H1 (cell line): ENCODE data around the gene EPHB3. TPM values are rescaled to one million over a fixed set of nuclear protein-coding genes. Genes with fewer than 3 reads are reported as not detected.

Experiments
- CTCF ChIA-PET: fragments of 300-600 bp; sonication (Branson Sonifier 250); formaldehyde crosslinking; loops from one replicate; lab custom pipeline; 2021; ENCODE audit not compliant: partially characterized antibody; lab: Charles Lee
- POLR2A ChIA-PET: fragments of 300-600 bp; sonication (Branson Sonifier 250); formaldehyde crosslinking; loops from one replicate; lab custom pipeline; 2021; ENCODE audit warnings: inconsistent platforms; ENCODE audit not compliant: partially characterized antibody; lab: Charles Lee
- DNase-seq, 2 experiments: peaks; one replicate each; pipeline versions ENCODE4 v3.0.0 to v3.0.0-alpha.2; 2010 to 2022; ENCODE audit warnings: low spot score in 2 of 2, low read depth in 1 of 2, mixed read lengths in 1 of 2
- FAIRE-seq: peaks from 2 replicates; lab custom pipeline; 2011; peaks lifted over from hg19 to GRCh38; lab: Jason Lieb, UNC
- H2AFZ ChIP-seq: 2 replicates; pipeline ENCODE4 v1.8.1; 2012; ENCODE audit warnings: low read length, inconsistent platforms
- H2AK5ac ChIP-seq: 2 replicates; pipeline ENCODE4 v1.6.1; 2013; ENCODE audit warnings: low read depth, low read length
- H2BK120ac ChIP-seq: replicated peaks from 2 replicates; pipeline ENCODE3; 2013; ENCODE audit warnings: low read depth, low read length, inconsistent platforms
- H2BK12ac ChIP-seq: 2 replicates; pipeline ENCODE4 v1.6.1; 2013; ENCODE audit warnings: low read depth, low read length
- H2BK15ac ChIP-seq: 2 replicates; pipeline ENCODE4 v1.6.1; 2013; ENCODE audit warnings: low read length
- H2BK20ac ChIP-seq: 2 replicates; pipeline ENCODE4 v1.6.1; 2013; ENCODE audit warnings: low read length
- H2BK5ac ChIP-seq: 2 replicates; pipeline ENCODE4 v1.6.1; 2013; ENCODE audit warnings: low read depth, low read length
- H3K14ac ChIP-seq: 2 replicates; pipeline ENCODE4 v1.6.1; 2013; ENCODE audit warnings: inconsistent platforms; ENCODE audit not compliant: insufficient read length
- H3K18ac ChIP-seq: 2 replicates; pipeline ENCODE4 v1.6.1; 2013; ENCODE audit warnings: low read length; ENCODE audit errors: extremely low read depth
- H3K23ac ChIP-seq: 2 replicates; pipeline ENCODE4 v1.6.1; 2013; ENCODE audit warnings: inconsistent platforms; ENCODE audit not compliant: insufficient read length
- H3K23me2 ChIP-seq: 2 replicates; pipeline ENCODE4 v1.6.1; 2013; ENCODE audit warnings: low read depth, low read length
- H3K27ac ChIP-seq: 2 replicates; pipeline ENCODE4 v1.6.1; 2011; ENCODE audit warnings: low read depth, low read length, inconsistent platforms
- H3K27me3 ChIP-seq, 4 experiments: replicated peaks in 1 of 4; 1 replicate in 1 of 4; 2 replicates in 3 of 4; pipeline versions ENCODE4 v1.6.1 to v1.8.1; 2011 to 2013; ENCODE audit warnings: low read length in 3 of 4, mild to moderate bottlenecking in 3 of 4, inconsistent platforms in 2 of 4, mixed read lengths in 2 of 4, moderate library complexity in 1 of 4; ENCODE audit not compliant: control insufficient read depth in 3 of 4, insufficient read depth in 3 of 4; ENCODE audit errors: extremely low read depth in 1 of 4
- H3K36me3 ChIP-seq, 4 experiments: 2 replicates each; pipeline versions ENCODE4 v1.6.1 to v1.8.1; 2011 to 2013; ENCODE audit warnings: mild to moderate bottlenecking in 4 of 4, low read length in 3 of 4, moderate library complexity in 2 of 4, control low read depth in 1 of 4, inconsistent platforms in 1 of 4; ENCODE audit not compliant: insufficient read depth in 4 of 4, control insufficient read depth in 2 of 4
- H3K4ac ChIP-seq: replicated peaks from 2 replicates; pipeline ENCODE3; 2013; ENCODE audit warnings: low read length, low read depth, mixed read lengths, inconsistent platforms; ENCODE audit not compliant: insufficient read length
- H3K4me1 ChIP-seq, 4 experiments: replicated peaks in 1 of 4; 1 replicate in 1 of 4; 2 replicates in 3 of 4; pipeline versions ENCODE4 v1.6.1 to v1.8.1; 2011 to 2013; ENCODE audit warnings: low read length in 3 of 4, inconsistent platforms in 2 of 4, mixed read lengths in 1 of 4; ENCODE audit not compliant: insufficient read depth in 4 of 4, control insufficient read depth in 3 of 4
- H3K4me2 ChIP-seq, 2 experiments: 2 replicates each; pipeline versions ENCODE4 v1.6.1 to v1.8.1; 2011 to 2013; ENCODE audit warnings: low read depth in 2 of 2, low read length in 2 of 2, control low read depth in 1 of 2, inconsistent platforms in 1 of 2, mild to moderate bottlenecking in 1 of 2; ENCODE audit not compliant: insufficient read depth in 1 of 2
- H3K4me3 ChIP-seq, 4 experiments: fragments of 200-600, 300-600 bp in 1 of 4; sonication (generic), shearing (Covaris generic), sonication (Bioruptor Twin) in 1 of 4; 2 replicates each; pipeline versions ENCODE4 v1.5.1 to v1.8.1; 2011 to 2016; ENCODE audit warnings: low read length in 4 of 4, low read depth in 3 of 4, control low read depth in 2 of 4, inconsistent platforms in 2 of 4, mild to moderate bottlenecking in 2 of 4, mixed read lengths in 1 of 4, moderate library complexity in 1 of 4; ENCODE audit not compliant: insufficient read depth in 2 of 4; ENCODE audit errors: extremely low read depth in 1 of 4
- H3K56ac ChIP-seq: replicated peaks from 2 replicates; pipeline ENCODE3; 2013; ENCODE audit warnings: low read depth, mild to moderate bottlenecking, mixed read lengths, low read length, inconsistent platforms; ENCODE audit not compliant: insufficient read length
- H3K79me1 ChIP-seq: 2 replicates; pipeline ENCODE4 v1.6.1; 2013; ENCODE audit warnings: low read depth, low read length, control low read depth
- H3K79me2 ChIP-seq, 2 experiments: 2 replicates each; pipeline versions ENCODE4 v1.6.1 to v1.8.1; 2012 to 2013; ENCODE audit warnings: low read length in 2 of 2, mild to moderate bottlenecking in 2 of 2, inconsistent platforms in 1 of 2; ENCODE audit not compliant: insufficient read depth in 2 of 2, control insufficient read depth in 1 of 2
- H3K9ac ChIP-seq, 4 experiments: replicated peaks in 1 of 4; 1 replicate in 1 of 4; 2 replicates in 3 of 4; pipeline versions ENCODE4 v1.6.1 to v1.8.1; 2011 to 2013; ENCODE audit warnings: low read depth in 3 of 4, low read length in 3 of 4, control low read depth in 2 of 4, mild to moderate bottlenecking in 2 of 4, moderate library complexity in 2 of 4, inconsistent platforms in 1 of 4; ENCODE audit errors: extremely low read depth in 1 of 4
- H3K9me3 ChIP-seq, 2 experiments: 2 replicates each; pipeline versions ENCODE4 v1.6.1 to v1.8.1; 2012 to 2013; ENCODE audit warnings: mild to moderate bottlenecking in 2 of 2, moderate library complexity in 2 of 2, control low read depth in 1 of 2, inconsistent platforms in 1 of 2, low read depth in 1 of 2, low read length in 1 of 2, mixed read lengths in 1 of 2; ENCODE audit not compliant: insufficient read depth in 2 of 2
- H4K20me1 ChIP-seq, 2 experiments: replicated peaks in 1 of 2; 2 replicates each; pipeline versions ENCODE3 to v1.8.1; 2011 to 2013; ENCODE audit warnings: inconsistent platforms in 2 of 2, low read length in 2 of 2, mild to moderate bottlenecking in 1 of 2; ENCODE audit not compliant: insufficient read depth in 2 of 2, control insufficient read depth in 1 of 2
- H4K5ac ChIP-seq: 2 replicates; pipeline ENCODE4 v1.6.1; 2013; ENCODE audit warnings: low read length, low read depth, mixed read lengths, inconsistent platforms; ENCODE audit not compliant: insufficient read length
- H4K8ac ChIP-seq: 2 replicates; pipeline ENCODE4 v1.8.0; 2013; ENCODE audit warnings: mild to moderate bottlenecking, moderate library complexity, low read length, inconsistent platforms; ENCODE audit not compliant: insufficient read depth; ENCODE audit errors: extremely low read depth
- H4K91ac ChIP-seq: replicated peaks from 2 replicates; pipeline ENCODE3; 2013; ENCODE audit warnings: low read length, mixed read lengths, inconsistent platforms; ENCODE audit not compliant: insufficient read length
- CTBP2 ChIP-seq: IDR thresholded peaks from 2 replicates; pipeline ENCODE4 v1.7.0; 2011; ENCODE audit warnings: borderline replicate concordance, mild to moderate bottlenecking, moderate library complexity, mixed read lengths, low read length; ENCODE audit not compliant: insufficient read depth, insufficient read length
- CTCF ChIP-seq, 3 experiments: IDR thresholded peaks; 1 replicate in 2 of 3; 2 replicates in 1 of 3; pipeline versions ENCODE4 v1.5.1 to v1.6.1; 2011; ENCODE audit warnings: low read length in 3 of 3, mild to moderate bottlenecking in 3 of 3, inconsistent platforms in 2 of 3, low read depth in 1 of 3, moderate library complexity in 1 of 3; ENCODE audit not compliant: insufficient read depth in 1 of 3; ENCODE audit errors: control extremely low read depth in 1 of 3
- HDAC2 ChIP-seq, 2 experiments: fragments of 300-600 bp in 1 of 2; sonication (generic) in 1 of 2; IDR thresholded peaks; 2 replicates each; pipeline ENCODE4 v1.6.1; 2011 to 2012; ENCODE audit warnings: low read depth in 2 of 2, low read length in 2 of 2, mild to moderate bottlenecking in 2 of 2, moderate library complexity in 2 of 2, borderline replicate concordance in 1 of 2, inconsistent platforms in 1 of 2
- JUN ChIP-seq: IDR thresholded peaks from 2 replicates; pipeline ENCODE4 v1.6.1; 2011; ENCODE audit warnings: low read depth, mild to moderate bottlenecking, improper control_type of control experiment, low read length
- NRF1 ChIP-seq: IDR thresholded peaks from 2 replicates; pipeline ENCODE4 v1.6.1; 2011; ENCODE audit warnings: mild to moderate bottlenecking, low read depth, low read length, improper control_type of control experiment
- RBBP5 ChIP-seq: IDR thresholded peaks from 2 replicates; pipeline ENCODE4 v1.7.1; 2012; ENCODE audit warnings: low read depth, mild to moderate bottlenecking, inconsistent platforms, low read length, moderate library complexity, borderline replicate concordance
- RFX5 ChIP-seq: IDR thresholded peaks from 2 replicates; pipeline ENCODE4 v1.6.1; 2011; ENCODE audit warnings: low read depth, low read length, improper control_type of control experiment, borderline replicate concordance
- RNF2 ChIP-seq: fragments of 200-900, 300-1000 bp; sonication (generic); IDR thresholded peaks from 2 replicates; pipeline ENCODE4 v1.7.1; 2016; ENCODE audit warnings: borderline replicate concordance, low read depth, mild to moderate bottlenecking, antibody characterized with exemption, low read length; ENCODE audit not compliant: poor library complexity, severe bottlenecking; ENCODE audit errors: missing control alignments
- TAF1 ChIP-seq: IDR thresholded peaks from 2 replicates; pipeline ENCODE4 v1.6.1; 2011; ENCODE audit warnings: mild to moderate bottlenecking, low read depth, low read length
- TBP ChIP-seq: IDR thresholded peaks from 2 replicates; pipeline ENCODE4 v1.6.1; 2011; ENCODE audit warnings: low read depth, low read length, improper control_type of control experiment
- TEAD4 ChIP-seq: IDR thresholded peaks from 2 replicates; pipeline ENCODE4 v1.6.1; 2012; ENCODE audit warnings: low read depth, low read length, inconsistent platforms, mixed read lengths
- WGBS, 2 experiments: shearing (Covaris generic) in 1 of 2; methylation state at CpG; one replicate each; pipeline versions ENCODE4 v1.1.6 to v1.1.7; 2013 to 2015; ENCODE audit warnings: low lambda C conversion rate in 2 of 2, mixed read lengths in 2 of 2, inconsistent platforms in 1 of 2, low coverage in 1 of 2, missing lambda C conversion rate in 1 of 2; ENCODE audit not compliant: insufficient replicate concordance in 2 of 2, insufficient coverage in 1 of 2, insufficient read length in 1 of 2; ENCODE audit errors: extremely low coverage in 1 of 2, missing lambda C conversion rate in 1 of 2; 5-methylcytosine and 5-hydroxymethylcytosine counted together
- polyA plus RNA-seq, 7 experiments: library from polyadenylated mRNA; depleted of rRNA in 3 of 7; stranded (reverse) in 5 of 7; unstranded in 2 of 7; fragments of >200 nt in 5 of 7; fragments of 200-250 nt in 2 of 7; gene quantifications; 1 replicate in 5 of 7; 2 replicates in 1 of 7; 4 replicates in 1 of 7; pipeline versions ENCODE4 v1.2.1 to v1.2.3, GENCODE V29; 2011 to 2013; ENCODE audit warnings: missing spikeins in 2 of 7, mixed read lengths in 2 of 7
- total RNA-seq: library from RNA; stranded (reverse); fragmentation: NEBNext Ultra II Directional; extraction: Animal tissue kit (Norgen Biotek cat#: 25700); gene quantifications from 2 replicates; pipeline ENCODE4 v1.2.1, GENCODE V29; 2021

The EPHB3 gene
- total and polyA plus RNA-seq, 2 of the 8 experiments (the other 6 are each of a cell fraction or from before 2014, with no cell fraction given) = 0.41 to 0.91 TPM

- Histone ChIP-seq H2BK12ac (no peak overlapping the region), H3K27ac (no peak overlapping the region), H3K4me2 (no peak overlapping the region), H4K5ac (no peak overlapping the region), H3K9ac (no peak overlapping the region), H4K8ac (no peak overlapping the region; the same call in 1 of the 2 replicates), H2BK5ac (no peak overlapping the region), H3K36me3 (no peaks in the 10 kb centered on the region), H3K14ac (no peak overlapping the region), H3K4me3 (no peak overlapping the region), H2BK15ac (no peak overlapping the region), H3K79me1 (no peaks in the 10 kb centered on the region), H3K23ac (no peak overlapping the region), H3K4ac (no peak overlapping the region), H3K23me2 (no peaks in the 10 kb centered on the region), H3K56ac (no peak overlapping the region), H3K18ac (no peak overlapping the region), H2BK120ac (no peak overlapping the region), H3K79me2 (no peaks in the 10 kb centered on the region), H3K27me3 (no peaks in the 10 kb centered on the region; a peak in 1 of 7 replicates), H4K20me1 (no peaks in the 10 kb centered on the region), H2BK20ac (no peak overlapping the region), H3K9me3 (no peaks in the 10 kb centered on the region), H2AFZ (no peak overlapping the region), H4K91ac (no peak overlapping the region), H3K4me1 (no peaks in the 10 kb centered on the region; a peak in 1 of 7 replicates), H2AK5ac (no peak overlapping the region)
- POLR2A ChIA-PET = no interaction called here
- no peak for FAIRE-seq
- no peak for DNase-seq
- CTCF ChIA-PET = interaction anchor here (0.7 to 7.6 kb wide), 13 partner anchors 10 to 260 kb away, joined by 3 to 66 read pairs (median 5); no protein-coding TSS in a partner anchor
- 92% methylated on average over 8 of the region's 8 CpGs; no CpG with 5 or more reads in 1 of the 2 experiments for WGBS, 2 experiments
- no peak for TF ChIP-seq RBBP5
- no peak for TF ChIP-seq TEAD4
- no peak for TF ChIP-seq CTBP2
- TF ChIP-seq RNF2 = no peak
- no peak for TF ChIP-seq TAF1
- TF ChIP-seq HDAC2 (IDR thresholded peaks at IDR 0.05; ENCODE audit: borderline replicate concordance in 1 of 2, low read depth in 2 of 2, low read length in 2 of 2) = no peak
- no peak for TF ChIP-seq CTCF (IDR thresholded peaks at IDR 0.05; ENCODE audit: control extremely low read depth in 1 of 3, insufficient read depth in 1 of 3, low read depth in 1 of 3, low read length in 3 of 3)
- TF ChIP-seq JUN = no peak
- no peak for TF ChIP-seq TBP
- TF ChIP-seq NRF1 = no peak
- TF ChIP-seq RFX5 = no peak
Observed at GRCh38 chr3:184551103-184551502, 10.5 kb upstream of the EPHB3 start.
